Kidney epithelial cell (primary cell): ENCODE data around the gene FRMD7. TPM values are rescaled to one million over a fixed set of nuclear protein-coding genes. Genes with fewer than 3 reads are reported as not detected.

Source experiments
- DNase-seq: peaks from one replicate; pipeline ENCODE4 v3.0.0-alpha.2; 2010; ENCODE audit warnings: low read depth
- H3K27me3 ChIP-seq: 2 replicates; pipeline ENCODE4 v1.6.0; 2011; ENCODE audit warnings: low read length; ENCODE audit not compliant: control insufficient read depth, insufficient read depth
- H3K36me3 ChIP-seq: 2 replicates; pipeline ENCODE4 v1.5.1; 2011; ENCODE audit warnings: low read length; ENCODE audit not compliant: control insufficient read depth, insufficient read depth
- H3K4me3 ChIP-seq: 2 replicates; pipeline ENCODE4 v1.5.1; 2011; ENCODE audit warnings: low read depth, mild to moderate bottlenecking, control low read depth, low read length
- total RNA-seq: library from RNA; depleted of rRNA; stranded (reverse); fragments of >200 nt; gene quantifications from 2 replicates; pipeline ENCODE4 v1.2.3, GENCODE V29; 2015
- TF ChIP-seq, protein P1 (sequence below): IDR thresholded peaks from 2 replicates; pipeline ENCODE4 v1.5.1; 2011; ENCODE audit warnings: mild to moderate bottlenecking, moderate library complexity, low read length, control low read depth, inconsistent platforms; ENCODE audit not compliant: insufficient read depth, poor library complexity, severe bottlenecking

Gene FRMD7, protein sequence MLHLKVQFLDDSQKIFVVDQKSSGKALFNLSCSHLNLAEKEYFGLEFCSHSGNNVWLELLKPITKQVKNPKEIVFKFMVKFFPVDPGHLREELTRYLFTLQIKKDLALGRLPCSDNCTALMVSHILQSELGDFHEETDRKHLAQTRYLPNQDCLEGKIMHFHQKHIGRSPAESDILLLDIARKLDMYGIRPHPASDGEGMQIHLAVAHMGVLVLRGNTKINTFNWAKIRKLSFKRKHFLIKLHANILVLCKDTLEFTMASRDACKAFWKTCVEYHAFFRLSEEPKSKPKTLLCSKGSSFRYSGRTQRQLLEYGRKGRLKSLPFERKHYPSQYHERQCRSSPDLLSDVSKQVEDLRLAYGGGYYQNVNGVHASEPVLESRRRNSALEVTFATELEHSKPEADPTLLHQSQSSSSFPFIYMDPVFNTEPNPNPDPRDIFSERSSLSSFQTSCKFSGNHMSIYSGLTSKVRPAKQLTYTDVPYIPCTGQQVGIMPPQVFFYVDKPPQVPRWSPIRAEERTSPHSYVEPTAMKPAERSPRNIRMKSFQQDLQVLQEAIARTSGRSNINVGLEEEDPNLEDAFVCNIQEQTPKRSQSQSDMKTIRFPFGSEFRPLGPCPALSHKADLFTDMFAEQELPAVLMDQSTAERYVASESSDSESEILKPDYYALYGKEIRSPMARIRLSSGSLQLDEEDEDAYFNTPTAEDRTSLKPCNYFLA
- not detected in 2 replicates for total RNA-seq

DNA sequence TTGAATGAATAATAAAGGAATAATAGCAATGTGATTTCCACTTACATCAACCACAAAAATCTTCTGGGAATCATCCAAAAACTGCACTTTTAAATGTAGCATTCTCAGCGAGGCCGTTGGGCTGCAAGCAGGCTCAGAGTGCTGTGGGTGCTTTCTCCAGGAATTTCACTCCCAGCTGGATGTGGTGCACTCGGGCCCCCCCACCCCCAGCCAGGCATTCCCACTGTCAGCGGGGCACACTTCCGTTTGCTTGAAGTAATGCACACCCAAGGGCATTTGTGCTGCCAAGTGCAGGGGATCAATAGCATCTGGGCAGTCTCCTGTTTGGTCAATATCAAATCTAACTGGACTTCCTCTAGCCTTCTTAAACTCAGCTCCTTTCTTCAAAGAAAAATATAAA lies at the start of gene FRMD7:
TSS of gene FRMD7 (minus strand) at position 278 of the 400 bp plus-strand sequence. CDS start at position 102, 176 bp downstream.
- TF ChIP-seq, protein P1, sequence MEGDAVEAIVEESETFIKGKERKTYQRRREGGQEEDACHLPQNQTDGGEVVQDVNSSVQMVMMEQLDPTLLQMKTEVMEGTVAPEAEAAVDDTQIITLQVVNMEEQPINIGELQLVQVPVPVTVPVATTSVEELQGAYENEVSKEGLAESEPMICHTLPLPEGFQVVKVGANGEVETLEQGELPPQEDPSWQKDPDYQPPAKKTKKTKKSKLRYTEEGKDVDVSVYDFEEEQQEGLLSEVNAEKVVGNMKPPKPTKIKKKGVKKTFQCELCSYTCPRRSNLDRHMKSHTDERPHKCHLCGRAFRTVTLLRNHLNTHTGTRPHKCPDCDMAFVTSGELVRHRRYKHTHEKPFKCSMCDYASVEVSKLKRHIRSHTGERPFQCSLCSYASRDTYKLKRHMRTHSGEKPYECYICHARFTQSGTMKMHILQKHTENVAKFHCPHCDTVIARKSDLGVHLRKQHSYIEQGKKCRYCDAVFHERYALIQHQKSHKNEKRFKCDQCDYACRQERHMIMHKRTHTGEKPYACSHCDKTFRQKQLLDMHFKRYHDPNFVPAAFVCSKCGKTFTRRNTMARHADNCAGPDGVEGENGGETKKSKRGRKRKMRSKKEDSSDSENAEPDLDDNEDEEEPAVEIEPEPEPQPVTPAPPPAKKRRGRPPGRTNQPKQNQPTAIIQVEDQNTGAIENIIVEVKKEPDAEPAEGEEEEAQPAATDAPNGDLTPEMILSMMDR = no peak
- no peaks in the 10 kb centered on the region for H3K36me3 ChIP-seq
- no peak within 1 kb of the TSS for H3K4me3 ChIP-seq
- H3K27me3 ChIP-seq = no peaks in the 10 kb centered on the region
- DNase-seq = no peak

DNA sequence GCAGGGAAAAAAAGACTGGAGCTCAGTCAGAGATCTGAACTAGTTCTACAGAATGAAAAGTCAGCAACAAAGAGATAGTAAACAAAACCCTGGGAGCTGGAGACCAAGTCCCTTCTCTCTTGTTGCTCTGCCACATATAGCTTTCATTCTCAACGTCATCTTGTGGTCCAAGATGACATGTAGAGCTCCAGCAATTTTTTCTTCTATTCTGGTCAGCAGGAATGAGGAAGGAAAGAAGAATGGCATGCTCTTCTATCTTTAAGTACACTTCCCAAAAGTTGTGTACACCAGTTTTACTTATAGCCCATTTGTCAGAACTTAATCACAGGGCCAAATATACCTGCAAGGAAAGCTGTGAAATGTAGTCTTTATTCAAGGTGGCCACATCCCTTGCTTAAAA lies 45.8 kb upstream of the FRMD7 start:
- no peak for DNase-seq
- Histone ChIP-seq H3K27me3 (no peaks in the 10 kb centered on the region), H3K4me3 (no peak overlapping the region), H3K36me3 (no peaks in the 10 kb centered on the region)
- TF ChIP-seq, protein P1 = no peak

DNA sequence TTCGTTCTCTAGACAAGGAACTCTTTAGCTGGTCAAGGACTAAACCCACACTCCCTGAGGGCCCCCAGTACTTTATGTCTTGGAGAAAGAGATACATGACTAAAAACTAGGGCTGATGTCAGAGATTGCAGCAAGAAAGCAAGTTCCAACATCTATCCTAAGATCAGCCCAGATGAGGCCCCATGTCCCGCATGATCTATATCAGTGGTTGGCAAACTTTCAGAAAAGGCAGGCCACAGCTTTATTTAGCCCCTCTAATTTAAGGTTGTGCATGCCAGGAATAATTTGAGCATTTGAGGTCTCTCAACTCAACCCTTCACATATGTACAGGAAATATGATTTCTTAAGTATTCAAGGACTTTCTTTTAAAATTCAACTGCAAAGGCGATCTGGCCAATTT lies 44.1 kb upstream of the FRMD7 start:
- Histone ChIP-seq H3K27me3 (no peaks in the 10 kb centered on the region), H3K4me3 (no peak overlapping the region), H3K36me3 (no peaks in the 10 kb centered on the region)
- DNase-seq = no peak
- TF ChIP-seq, protein P1 = no peak

DNA sequence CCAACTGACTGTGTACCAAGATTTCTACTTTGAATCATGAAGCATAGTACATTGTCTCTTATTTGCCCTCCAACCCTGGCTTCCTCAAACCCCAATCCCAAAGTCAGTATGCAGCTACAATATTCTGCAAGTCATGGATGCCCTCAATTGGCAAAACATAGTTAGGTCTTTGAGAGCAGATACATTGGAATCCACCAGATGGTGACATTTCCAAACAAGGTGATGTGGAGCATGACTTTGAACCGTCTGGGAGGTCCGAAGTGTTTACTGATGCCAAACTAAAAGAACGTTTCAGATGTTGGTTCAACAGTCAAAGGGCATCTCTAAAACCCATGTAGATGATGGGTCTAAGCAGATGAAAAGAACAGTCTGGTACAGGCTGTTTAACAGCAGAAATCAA lies 43.7 kb upstream of the FRMD7 start:
- no peak for DNase-seq
- Histone ChIP-seq H3K36me3 (no peaks in the 10 kb centered on the region), H3K4me3 (no peak overlapping the region), H3K27me3 (no peaks in the 10 kb centered on the region)
- TF ChIP-seq, protein P1 = no peak

DNA sequence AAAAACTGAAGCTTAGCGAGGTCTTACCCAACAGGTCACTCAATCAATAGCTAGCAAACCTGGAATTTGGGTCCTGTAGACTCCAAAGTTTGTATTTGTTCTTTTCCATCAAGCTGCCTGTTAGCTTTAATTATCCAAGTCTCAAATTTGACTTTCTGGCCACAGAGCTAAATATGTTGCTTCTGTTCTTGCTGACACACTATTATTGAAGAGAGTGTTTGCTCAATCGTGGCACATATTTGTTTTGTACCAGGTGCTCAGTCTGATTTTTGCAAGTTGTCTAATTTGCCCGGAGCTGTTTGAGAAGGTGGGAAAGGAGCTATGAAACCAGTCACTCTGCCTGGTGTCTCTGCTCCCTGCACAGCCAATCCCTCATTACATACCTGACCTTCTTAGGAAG lies 41.7 kb upstream of the FRMD7 start:
- TF ChIP-seq, protein P1 = no peak
- no peak overlapping the region for H3K4me3 ChIP-seq
- no peaks in the 10 kb centered on the region for H3K36me3 ChIP-seq
- no peaks in the 10 kb centered on the region for H3K27me3 ChIP-seq
- no peak for DNase-seq

DNA sequence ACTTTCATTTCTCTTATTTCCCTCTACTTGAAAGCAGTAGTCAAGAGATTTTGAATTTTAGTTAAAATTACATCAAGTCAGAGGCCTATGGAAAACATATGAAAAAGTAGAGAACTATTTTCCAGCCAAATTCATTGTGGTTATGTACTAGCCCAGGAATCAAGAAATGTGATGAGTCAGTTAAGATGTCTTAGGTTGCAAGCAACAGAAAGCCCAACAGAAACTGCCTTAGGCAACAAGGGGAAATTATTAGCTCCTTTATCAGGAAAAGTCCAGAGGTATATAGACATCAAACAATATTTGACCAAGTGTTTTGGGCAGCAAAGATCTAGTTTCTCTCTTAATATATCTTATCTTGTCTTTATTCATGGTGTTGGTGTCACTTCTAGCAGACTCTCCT lies 37.8 kb upstream of the FRMD7 start:
- TF ChIP-seq, protein P1 = no peak
- H3K4me3 ChIP-seq = no peak overlapping the region
- no peaks in the 10 kb centered on the region for H3K27me3 ChIP-seq
- no peaks in the 10 kb centered on the region for H3K36me3 ChIP-seq
- no peak for DNase-seq
